ENCODE data around the gene CST11.

The CST11 gene

DNA sequence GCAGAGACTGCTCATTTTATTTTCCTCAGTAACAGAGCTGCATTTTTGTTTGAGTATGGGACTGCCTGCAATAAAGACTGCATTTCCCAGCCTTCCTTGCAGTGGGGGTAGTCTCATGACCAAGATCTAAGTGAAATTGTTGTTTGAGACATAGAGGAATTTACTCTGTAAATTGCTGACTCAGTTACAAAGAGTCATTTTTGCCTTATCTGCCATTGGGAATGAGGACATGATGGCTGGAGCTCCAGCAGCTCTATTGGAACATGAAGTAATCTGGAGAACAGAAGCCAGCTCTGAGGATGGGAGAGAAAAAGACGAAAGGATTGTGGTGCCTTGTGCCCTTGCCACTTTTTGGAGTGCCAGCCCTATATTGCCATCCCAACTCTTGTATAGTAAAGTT, 2.1 kb upstream of the CST11 start:
- DNase-seq (ENCODE audit: extremely low read depth in 1 of 2, low read depth in 1 of 2) = no peak

GRCh38 chr20:23453549-23454543, 1.2 kb upstream of the CST11 start:
- no peak for DNase-seq (ENCODE audit: extremely low read depth in 1 of 2, low read depth in 1 of 2)

GRCh38 chr20:23451956-23452487, 654 bp downstream of the CST11 start:
- DNase-seq (ENCODE audit: extremely low read depth in 1 of 2, low read depth in 1 of 2) = no peak

DNA sequence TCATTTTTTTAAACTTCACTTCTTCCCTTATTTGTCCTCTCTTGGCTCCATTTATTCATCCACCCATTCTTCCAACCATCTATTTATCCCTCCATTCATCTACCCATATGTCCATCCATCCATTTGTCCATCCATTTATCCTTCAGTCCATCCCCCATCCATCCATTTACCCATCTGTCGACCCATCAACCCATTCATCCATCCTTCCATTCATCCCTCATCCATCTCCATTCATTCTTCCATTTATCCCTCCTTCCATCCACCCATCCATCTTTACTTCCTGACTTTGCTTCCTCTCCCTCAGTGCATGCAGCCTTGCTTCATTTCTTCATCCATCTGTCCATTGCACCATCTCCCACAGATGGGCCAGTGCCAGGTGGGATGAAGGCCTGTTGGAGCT, 1.8 kb downstream of the CST11 start:
- DNase-seq (ENCODE audit: extremely low read depth in 1 of 2, low read depth in 1 of 2) = no peak

DNA sequence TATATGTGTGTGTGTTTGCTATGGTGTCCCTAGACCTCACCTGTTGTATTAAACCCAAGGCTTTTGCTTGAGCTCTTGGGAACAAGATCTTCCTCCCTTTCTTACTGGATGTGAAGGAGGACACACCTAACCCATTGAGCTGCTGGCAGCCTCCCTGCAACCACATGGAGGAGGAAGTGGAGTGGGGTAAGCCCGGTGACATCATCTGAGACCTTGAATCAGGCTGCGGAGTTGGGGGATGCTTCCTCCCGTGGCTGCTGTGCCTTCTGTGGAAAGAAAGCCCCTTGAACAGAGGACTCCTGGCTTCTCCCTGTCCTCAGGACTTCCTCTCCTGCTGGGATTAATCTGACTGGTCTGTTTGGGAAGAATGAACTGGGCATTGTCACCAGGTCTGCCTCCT, 3.3 kb downstream of the CST11 start:
- DNase-seq (ENCODE audit: extremely low read depth in 1 of 2, low read depth in 1 of 2) = no peak

DNA sequence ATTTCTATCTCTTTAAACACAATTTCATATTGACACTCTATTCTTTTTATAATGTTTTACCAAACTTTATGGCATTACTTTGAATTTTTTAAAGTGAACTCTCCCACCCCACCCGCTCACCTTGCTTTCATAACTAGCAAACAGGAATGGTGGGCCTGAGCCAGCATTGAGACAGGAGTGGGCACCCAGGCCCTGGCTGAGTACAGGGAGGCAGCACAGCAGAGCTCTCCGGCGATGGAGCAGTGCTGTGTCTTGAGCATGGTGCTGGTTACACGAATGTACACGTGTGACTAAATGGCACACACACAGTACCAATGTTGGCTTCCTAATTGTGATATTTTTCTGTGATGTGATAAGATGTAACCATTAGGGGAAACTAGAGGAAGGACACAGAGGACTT, 4.5 kb downstream of the CST11 start:
- DNase-seq (ENCODE audit: extremely low read depth in 1 of 2, low read depth in 1 of 2) = no peak

DNA sequence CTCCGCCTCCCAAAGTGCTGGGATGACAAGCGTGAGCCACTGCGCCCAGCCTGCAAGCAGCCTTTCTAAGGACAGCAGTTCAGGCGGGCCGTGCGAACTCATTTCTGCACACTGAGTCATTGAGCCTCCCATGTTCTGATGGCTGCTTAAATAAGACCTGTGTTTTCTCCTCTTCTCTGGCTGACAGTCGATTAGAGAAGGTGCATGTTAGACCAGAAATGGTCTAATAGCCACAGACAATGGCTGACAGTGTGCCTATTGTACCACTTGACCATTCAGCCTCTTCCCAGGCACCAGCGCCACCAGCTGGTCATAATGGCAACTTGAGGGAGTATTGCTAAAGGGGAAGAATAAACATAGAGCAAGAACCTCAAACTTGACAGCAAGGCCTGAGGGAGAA, 6.2 kb downstream of the CST11 start:
- no peak for DNase-seq (ENCODE audit: extremely low read depth in 1 of 2, low read depth in 1 of 2)

GRCh38 chr20:23445596-23446217, 7.0 kb downstream of the CST11 start:
- DNase-seq (ENCODE audit: extremely low read depth in 1 of 2, low read depth in 1 of 2) = no peak

DNA sequence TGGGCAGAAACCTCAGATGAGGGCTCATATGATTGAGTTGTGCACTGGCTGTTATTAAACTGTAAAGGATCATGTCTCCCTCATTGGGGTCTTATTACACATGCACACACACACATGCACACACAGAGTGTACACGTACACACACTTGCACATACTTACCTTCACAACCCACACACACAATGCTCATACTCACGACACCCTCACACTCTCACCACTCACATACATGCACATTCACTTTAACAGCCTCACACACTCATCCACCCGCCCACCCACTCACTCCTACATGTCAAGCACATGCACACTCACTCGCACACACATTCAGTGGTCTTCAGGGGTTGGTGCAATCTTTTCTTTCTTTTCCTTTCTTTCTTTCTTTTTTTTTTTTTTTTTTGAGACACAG, 7.8 kb downstream of the CST11 start:
- no peak for DNase-seq (ENCODE audit: extremely low read depth in 1 of 2, low read depth in 1 of 2)

GRCh38 chr20:23442436-23442835, 10.2 kb downstream of the CST11 start:
- DNase-seq (ENCODE audit: extremely low read depth in 1 of 2, low read depth in 1 of 2) = no peak

GRCh38 chr20:23441850-23442313, 10.8 kb downstream of the CST11 start:
- DNase-seq (ENCODE audit: extremely low read depth in 1 of 2, low read depth in 1 of 2) = peak; percentile 34 to 36

DNA sequence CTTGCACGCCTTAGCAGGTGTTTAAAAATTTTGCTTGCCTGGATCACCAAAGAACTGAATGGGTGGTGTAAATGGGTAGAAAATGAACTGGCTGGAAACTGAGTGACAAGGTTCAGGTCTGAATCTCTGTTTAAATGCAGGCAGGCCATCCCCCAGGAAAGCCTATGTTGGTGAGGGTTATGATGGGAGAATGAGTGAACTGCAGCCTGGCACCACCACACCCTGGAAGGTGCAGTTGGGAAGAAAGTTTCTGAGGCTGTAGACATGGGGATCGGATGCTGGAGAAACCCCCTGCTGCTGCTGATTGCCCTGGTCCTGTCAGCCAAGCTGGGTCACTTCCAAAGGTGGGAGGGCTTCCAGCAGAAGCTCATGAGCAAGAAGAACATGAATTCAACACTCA, 12.7 kb downstream of the CST11 start:
- no peak for DNase-seq (ENCODE audit: extremely low read depth in 1 of 2, low read depth in 1 of 2)

DNA sequence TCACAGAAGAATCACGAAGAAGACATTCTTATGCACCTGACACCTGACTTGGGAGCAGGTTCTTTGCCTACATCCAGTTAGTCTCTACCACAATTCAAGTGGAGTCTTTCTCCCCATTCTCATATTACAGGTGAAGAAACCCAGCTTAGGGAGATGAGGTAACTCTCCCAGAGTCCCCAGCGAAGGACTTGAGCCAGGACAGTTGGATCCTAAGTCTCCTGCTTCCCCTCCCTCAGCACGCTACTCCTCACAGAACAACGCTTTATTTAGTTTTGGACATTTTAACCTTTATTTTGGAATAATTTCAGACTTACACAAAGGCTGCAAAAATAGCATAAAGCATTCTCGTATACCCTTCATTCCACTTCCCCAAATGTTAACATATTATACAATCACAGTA, 14.0 kb downstream of the CST11 start:
- no peak for DNase-seq (ENCODE audit: extremely low read depth in 1 of 2, low read depth in 1 of 2)

DNA sequence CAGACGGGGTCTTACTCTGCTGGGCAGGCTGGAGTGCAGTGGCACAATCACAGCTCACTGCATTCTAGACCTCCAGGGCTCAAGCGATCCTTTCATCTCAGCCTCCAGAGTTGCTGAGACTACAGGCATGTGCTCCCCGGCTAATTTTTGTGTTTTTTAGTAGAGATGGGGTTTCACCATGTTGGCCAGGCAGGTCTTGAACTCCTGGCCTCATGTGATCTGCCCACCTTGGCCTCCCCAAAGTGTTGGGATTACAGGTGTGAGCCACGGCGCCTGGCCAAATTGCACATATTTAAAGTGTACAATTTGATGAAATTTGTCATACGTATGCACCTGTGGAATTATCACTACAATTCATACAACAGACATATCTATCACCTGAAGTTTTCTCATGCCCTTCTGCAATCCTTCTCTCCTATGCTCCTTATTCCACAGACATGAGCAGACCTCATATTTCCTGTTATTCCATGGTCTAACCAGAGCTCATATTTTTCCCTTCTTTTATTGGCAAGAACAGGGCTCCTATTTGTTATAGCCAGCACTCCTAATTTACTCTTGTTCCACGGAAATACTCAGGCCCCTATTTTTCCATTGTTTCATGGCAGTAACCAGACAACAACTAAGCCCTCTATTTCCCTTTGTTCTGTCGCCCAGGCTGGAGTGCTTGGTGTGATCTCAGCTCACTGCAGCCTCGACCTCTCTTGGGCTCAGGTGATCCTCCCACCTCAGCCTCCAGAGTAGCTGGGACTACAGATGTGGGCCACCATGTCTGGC, 15.4 kb downstream of the CST11 start:
- DNase-seq (ENCODE audit: extremely low read depth in 1 of 2, low read depth in 1 of 2) = no peak

DNA sequence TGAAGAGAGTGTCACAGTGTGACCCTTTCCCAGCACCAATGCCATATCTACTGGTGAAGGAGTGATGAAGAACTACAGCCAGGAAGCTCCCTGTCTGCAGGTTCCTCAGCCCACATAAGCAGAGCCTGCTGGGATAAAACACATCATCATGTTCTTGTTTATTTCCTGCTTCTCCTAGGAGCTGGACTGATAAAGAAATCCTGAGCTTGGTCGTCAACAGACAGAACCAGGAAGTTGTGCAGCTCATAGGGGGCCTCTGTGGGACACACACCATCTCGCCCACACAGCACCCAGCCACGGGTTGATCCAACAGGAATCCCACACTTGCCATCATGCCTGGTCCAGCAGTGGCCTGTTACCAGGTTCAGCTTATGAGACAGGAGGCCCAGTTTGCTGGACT, 16.0 kb downstream of the CST11 start:
- DNase-seq (ENCODE audit: extremely low read depth in 1 of 2, low read depth in 1 of 2) = no peak

DNA sequence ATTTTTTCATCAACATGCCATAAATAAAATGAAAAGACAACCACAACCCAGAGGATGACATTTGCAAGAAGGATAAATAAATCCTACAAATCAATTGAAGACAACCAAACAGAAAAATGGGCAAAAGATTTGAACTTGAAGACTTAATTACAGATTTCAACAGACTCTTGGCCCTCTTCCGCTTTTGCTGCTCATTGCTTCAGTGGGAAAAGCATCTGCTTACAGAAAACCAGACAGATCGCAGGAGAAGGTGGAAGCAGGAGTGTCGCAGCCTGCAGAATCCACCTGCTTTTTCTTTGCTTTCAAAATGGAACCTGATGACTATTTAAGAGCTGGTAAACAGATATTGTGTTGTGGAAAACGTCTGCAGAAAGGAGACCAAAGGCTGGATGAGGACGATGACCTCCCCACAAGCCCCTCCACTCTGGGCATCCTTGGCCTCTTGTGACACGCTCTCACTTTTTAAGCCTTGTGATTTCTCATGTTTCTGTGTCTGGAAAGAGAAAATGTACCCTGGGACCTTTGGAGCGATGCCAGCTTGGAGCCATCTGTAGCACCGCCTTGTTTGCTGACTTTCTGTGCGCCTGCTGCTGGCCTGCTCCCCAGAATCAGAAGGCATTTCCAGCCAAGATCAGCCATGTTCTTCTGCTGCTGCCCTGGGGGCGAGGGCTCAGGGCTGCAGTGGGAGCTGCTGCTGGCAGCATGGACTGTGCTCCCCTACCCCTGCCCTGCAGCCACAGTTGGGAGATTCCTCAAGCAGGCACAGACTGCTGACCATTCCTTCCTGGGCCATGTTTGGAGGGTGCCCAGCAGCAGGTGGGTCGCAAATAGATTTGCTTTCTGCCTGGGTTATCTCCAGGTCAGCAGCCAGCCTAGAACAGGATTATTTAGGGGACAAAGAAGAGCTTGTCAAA, 16.8 kb downstream of the CST11 start:
- DNase-seq (ENCODE audit: extremely low read depth in 1 of 2, low read depth in 1 of 2) = no peak

DNA sequence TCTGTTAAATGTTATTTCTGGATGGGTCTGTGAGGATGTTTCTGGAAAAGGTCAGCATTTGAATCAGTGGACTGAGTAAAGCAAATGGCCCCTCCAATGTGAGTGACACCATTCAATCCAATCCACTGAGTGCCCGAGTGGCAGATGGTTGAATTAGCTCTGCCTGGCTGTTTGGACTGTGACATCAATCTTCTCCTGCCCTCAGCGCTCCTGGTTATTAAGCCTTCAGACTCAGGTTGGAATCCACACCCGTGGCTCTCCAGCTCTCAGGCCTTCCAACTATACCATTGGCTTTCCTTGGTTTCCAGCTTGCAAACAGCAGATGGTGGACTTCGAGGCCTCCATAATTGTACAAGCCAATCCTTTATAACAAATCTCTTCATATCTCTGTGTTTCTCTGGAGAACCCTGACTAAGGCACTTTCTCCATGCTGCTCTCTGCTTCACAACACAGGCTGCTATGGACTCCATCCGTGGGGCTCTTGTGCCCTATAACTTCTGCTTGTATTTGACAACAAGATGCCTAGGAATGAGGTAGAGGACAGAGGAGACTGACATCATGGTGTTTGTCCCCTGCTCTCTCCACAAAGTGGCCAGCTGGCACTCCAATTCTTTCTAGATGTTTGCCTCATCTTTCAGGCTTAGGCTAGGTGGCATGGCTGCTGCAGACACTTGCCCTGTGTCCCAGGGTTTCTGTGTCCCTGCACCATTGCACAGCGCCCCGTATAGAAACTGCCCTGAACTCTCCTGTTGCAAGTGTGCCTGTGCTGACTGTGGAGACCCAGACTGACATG, 18.0 kb downstream of the CST11 start:
- DNase-seq (ENCODE audit: extremely low read depth in 1 of 2, low read depth in 1 of 2) = no peak

GRCh38 chr20:23433628-23434027, 19.0 kb downstream of the CST11 start:
- DNase-seq (ENCODE audit: extremely low read depth in 1 of 2, low read depth in 1 of 2) = no peak

DNA sequence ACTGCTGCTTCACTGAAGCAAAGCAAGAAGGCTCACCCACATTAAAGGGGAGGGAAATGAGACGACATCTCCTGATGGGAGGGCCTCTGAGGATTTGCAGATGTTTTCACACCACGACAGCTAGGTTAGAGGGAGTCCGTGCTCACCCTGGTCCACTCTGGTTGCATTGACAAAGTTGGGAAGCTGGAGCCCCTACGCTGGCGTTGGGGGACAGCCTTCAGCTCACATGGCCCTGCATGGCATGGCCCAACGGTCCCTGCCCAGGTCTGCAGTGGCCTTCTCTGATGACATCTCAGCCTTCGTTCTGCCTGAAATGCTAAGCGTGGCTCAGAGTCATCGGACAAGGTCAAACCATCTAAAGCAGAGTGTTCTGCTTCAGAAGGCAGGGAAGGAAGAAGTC, 27.5 kb downstream of the CST11 start:
- no peak for DNase-seq (ENCODE audit: extremely low read depth in 1 of 2, low read depth in 1 of 2)

All from activated CD8-positive, alpha-beta memory T cell treated with anti-CD3 and anti-CD28 coated beads for 1 hour (primary cell).